CD4-positive, alpha-beta T cell treated with Interleukin-6 at 100 ng/mL for 8 hours (primary cell): ENCODE measurements around the gene L3MBTL4.

Source experiments
- DNase-seq: peaks from one replicate; pipeline ENCODE4 v3.0.0-alpha.2; 2020; ENCODE audit warnings: mixed read lengths, low spot score

L3MBTL4 gene

GRCh38 chr18:5961828-5962150, 452.9 kb downstream of the L3MBTL4 start:
- no peak for DNase-seq

DNA sequence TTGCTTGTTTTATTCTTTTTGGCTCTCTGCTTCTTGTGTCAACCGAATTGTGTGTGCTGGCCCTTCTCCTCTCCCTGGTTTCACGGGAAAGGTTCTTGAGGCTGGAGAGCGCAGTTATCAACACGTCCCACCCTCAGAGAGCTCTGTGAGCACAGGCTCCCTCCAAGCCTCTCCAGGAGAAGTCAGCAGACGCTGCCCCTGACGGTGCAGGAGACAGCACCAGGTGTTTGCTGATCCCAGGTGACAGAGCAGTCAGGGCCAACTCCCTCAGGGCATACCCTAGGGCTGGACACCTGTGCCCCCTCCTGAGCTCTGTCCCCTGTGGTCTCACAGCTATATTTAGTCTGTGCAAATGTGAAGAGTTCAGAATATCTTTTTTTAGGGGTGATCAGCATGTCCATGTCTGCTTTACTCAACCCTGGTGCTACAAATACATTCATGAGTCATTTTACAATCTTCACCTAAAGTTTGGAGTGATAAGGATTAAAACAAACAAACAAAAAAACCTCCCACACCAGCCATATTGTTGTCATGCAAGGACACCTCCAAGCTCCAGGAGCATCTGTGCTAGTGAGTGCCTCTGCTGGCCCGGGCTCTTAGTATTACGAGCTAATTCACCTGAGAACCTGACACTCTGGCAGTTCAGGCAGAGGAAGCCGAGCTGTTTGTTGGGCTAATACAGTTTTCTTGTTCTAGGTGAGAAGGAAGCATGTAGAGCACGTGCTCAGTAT, 453.4 kb downstream of the L3MBTL4 start:
- DNase-seq = no peak

GRCh38 chr18:5958822-5959221, 455.9 kb downstream of the L3MBTL4 start:
- DNase-seq = no peak

DNA sequence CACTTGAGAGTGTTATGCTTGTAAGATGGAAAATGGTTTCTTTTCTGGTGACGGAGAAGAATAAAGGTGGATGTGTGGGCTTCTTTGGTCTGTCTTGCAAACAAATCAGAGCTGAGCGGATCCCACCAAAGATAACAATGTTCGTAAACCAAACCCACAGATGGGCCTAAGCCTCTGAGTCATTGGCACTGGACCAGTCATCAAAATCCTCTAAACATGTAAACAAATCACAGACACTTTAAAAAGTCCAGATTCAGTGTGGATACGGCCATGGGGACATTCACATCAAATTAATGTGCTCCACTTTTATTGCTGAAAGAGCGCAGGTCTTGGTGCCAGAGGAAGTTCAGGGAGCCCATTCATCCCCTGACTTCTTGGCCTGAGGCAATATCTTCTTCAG, 458.9 kb downstream of the L3MBTL4 start:
- no peak for DNase-seq

DNA sequence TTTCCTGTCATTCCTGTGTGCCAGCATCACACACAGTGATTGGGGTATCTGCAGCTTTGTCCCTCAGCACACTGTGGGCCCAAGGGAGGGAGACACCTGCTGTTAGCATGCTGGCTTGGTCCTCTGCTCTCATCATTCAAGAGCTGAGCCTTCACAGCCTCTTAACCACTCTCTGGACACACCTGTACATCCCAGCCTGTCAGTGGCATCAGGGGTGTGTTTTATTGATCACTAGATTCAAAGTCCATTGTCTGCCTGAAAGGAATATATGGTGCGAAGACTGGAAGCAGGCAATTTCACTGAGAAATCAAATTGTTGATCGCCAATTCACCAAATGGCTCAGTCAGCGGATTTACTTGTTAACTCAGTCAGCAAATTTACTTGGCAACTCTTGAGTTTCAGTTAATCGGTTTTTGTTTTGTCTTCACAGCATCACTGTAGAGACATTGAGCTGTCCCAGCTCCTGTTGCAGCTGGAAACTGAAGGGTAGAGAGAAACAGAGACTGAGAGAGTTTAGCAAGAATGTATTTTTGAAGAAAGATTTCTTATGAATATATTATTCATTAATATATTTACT, 463.1 kb downstream of the L3MBTL4 start:
- DNase-seq = no peak

DNA sequence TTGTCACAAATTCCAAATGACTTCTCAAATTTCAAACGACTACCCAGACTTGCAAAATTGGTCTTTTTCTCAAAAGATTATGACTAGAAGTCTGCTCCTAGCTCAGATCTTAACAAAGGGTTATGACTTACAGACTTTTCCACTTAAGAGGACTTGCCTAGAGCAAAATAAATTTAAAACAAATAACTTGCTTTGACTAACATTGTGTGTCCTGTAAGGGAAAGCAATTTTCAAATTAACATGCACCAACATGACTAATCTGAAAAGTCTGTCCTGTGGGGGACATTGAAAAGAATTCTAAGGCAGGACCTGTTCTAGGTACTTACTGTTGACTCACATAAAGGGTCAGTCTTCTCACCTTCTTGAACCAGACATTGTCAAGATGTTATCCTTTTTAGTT, 465.9 kb downstream of the L3MBTL4 start:
- no peak for DNase-seq

GRCh38 chr18:5948237-5948636, 466.5 kb downstream of the L3MBTL4 start:
- no peak for DNase-seq

DNA sequence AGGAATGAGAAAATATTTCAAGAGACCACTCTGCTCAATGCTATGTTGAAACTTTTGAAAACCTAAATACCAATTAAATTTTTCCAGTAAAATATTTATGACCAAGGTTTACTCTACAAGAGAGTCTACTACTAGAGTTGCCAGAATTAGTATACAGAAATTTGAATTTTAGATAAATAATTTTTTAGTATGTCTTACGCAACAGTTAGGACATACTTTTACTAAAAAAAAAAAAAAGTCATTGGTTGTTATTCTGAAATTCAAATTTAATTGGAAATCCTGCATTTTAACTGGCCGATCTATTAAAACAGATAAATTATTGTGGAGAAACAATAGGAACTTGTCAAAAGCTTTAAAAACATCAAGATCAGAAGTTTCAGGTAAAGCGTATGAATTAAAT, 470.3 kb downstream of the L3MBTL4 start:
- DNase-seq = no peak

- DNase-seq = no peak
These were observed 471.2 kb downstream of the L3MBTL4 start for GRCh38 chr18:5943514-5943913.

DNA sequence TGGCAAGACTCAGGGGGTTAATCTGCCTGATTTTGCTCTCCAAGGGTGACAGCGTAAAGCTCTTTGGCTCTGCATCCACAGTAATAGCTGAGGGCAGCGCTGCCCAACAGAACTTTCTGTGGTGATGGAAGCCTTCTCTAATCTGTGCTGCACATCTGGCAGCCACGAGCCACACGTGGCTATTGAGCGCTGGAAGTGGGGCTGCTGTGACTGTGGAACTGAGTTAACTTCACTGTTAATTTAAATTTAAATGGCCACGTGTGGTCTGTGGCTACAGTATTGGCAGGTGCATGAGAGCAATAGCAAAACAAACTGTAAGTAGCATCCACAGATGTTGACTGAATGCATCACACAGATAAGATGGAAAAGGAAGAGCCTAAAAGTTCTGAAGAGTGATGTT, 472.1 kb downstream of the L3MBTL4 start:
- no peak for DNase-seq

- DNase-seq = no peak
These were observed 472.8 kb downstream of the L3MBTL4 start for GRCh38 chr18:5941890-5942289.

DNA sequence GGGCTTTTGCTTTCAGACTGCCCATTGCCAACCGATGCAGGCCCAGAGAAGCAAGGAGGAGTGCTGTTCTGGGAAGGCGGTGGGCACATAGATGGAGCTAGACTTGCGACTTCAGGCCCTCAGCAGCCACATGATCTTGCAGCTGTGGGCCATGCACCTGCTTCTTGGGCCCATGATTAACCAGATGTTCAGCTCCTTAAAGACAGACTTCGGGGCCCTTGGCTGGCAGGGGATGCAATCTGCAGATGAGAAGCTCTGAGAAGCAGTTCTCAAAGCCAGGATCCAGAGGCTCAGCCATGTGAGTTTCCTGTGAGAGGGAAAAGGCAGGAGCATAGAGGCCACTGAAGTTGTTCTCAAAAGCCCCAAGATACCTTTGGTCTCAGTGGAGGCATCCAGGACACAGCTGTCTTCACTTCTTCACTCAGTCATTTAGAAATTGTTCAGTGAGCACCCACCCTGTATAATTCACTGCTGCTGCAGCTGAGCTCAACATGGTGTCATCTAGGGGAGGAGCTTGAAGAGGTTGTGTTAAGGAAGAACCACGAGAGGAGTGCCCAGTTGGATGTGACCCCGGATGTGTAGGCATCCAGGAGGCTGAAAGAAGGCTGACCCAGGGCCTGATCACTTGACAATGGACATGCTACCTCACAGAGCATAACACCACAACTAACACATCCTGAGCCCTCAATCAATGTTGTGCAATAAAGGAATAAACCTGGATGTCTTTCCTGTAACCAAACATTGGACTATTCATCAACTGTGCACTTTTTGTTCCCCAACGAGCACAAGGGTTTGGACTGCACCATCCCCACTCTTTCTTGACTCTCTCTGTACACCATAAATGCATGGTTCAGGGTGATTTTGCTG, 474.7 kb downstream of the L3MBTL4 start:
- no peak for DNase-seq

- no peak for DNase-seq
These were observed 476.9 kb downstream of the L3MBTL4 start for GRCh38 chr18:5937795-5938194.

DNA sequence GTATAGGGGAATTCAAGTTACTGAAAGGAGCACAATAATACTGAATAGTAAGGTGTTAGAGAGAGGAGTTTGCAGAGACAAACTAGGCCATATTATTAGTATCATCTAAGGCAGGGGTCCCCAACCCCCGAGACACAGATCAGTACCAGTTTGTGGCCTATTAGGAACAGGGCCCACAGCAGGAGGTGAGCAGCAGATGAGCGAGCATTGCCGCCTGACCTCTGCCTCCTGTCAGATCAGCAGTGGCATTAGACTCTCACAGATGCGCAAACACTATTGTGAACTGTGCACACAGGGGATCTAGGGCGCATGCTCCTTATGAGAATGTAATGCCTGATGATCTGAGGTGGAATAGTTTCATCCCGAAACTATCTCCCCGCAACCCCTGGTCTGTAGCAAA, 477.6 kb downstream of the L3MBTL4 start:
- no peak for DNase-seq

DNA sequence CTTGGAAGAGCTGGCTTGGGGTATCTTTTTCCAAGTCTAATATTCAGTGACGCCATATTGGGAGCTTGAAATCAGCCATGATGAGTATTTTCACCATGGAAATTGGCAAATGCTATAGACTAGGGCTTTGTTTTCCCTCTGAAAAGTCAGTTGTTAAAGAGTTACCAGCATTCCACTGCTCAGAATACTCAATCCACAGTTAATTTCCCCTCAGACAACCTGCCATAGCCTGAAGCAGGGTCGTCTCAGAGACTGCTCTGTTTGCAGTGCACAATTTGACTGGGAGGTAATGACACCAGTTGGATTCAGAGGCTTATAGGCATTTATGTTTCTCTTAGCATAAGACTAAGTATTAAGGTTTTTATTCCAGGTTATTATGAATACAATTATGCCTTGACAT, 483.9 kb downstream of the L3MBTL4 start:
- DNase-seq = no peak

DNA sequence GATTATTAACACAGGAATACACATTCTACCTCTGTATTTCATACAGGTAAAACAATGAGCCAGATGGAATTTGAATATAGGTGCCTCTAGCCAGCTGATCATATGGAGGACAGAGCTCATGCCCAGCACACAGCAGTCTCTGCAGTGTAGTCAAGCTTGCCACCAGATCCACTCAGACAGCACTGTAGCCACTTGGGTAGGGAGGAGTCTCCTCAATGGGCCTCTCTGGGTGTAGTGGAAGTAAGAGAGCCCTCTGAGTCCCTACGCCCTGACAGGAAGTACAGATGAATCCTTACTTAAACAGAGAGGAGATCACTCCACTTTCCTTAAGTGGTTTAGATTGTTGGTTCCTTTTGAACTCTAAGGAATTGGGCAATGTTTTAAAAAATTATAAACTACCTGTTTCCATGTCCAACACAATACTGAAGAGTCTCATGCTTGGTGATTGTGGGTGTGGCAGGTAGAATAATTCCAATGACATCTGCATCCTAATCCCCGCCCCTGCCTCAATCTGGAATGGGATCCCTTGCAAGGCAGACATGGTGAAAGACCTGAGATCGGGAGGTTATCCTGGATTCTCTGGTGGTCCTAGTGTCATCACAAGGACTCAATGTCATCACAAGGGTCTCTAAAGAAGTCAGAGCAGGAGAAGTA, 496.4 kb downstream of the L3MBTL4 start:
- DNase-seq = no peak

GRCh38 chr18:5914951-5915350, 499.8 kb downstream of the L3MBTL4 start:
- DNase-seq = no peak

- no peak for DNase-seq
These were observed 500.7 kb downstream of the L3MBTL4 start for GRCh38 chr18:5914016-5914415.

DNA sequence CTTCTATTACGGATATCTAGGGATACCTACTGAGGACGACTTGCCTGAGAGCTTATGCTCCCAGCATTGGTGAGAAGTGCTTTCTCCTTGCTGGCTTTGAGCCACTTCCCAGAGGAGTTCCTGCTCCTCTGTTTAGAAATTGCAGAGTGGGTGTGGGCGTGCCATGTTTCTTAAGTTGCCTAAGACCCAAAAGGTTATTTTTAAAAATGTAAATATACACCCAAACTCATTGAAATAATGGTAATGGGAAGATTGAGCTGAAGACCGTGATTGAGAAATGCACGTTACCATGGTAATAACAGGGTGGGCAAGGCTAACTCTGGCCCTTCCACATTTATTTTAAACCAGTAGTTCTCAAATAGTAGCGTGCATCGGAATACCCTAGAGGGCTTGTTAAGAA, 502.1 kb downstream of the L3MBTL4 start:
- no peak for DNase-seq

- DNase-seq = no peak
These were observed 505.6 kb downstream of the L3MBTL4 start for GRCh38 chr18:5909125-5909524.
